PC-9 (cell line): ENCODE data around the gene LGR6. TPM values are rescaled to one million over a fixed set of nuclear protein-coding genes. Genes with fewer than 3 reads are reported as not detected.

Experiments used
- BruUV-seq: library from RNA; stranded (reverse); fragments of 400-500 nt; replicated peaks from 2 replicates; lab custom pipeline; 2021; lab: Mats Ljungman, UMichigan
- CTCF ChIA-PET: fragments of 300-600 bp; sonication (Branson Sonifier 250); formaldehyde crosslinking; loops from one replicate; lab custom pipeline; 2022; ENCODE audit warnings: antibody characterized with exemption; lab: Charles Lee
- POLR2A ChIA-PET: fragments of 300-600 bp; sonication (Branson Sonifier 250); formaldehyde crosslinking; loops from one replicate; lab custom pipeline; 2022; ENCODE audit warnings: antibody characterized with exemption; ENCODE audit not compliant: unreplicated experiment; lab: Charles Lee
- DNase-seq, 2 experiments: peaks; one replicate each; pipeline versions ENCODE4 v3.0.0 to v3.0.0-alpha.2; 2015 to 2022; ENCODE audit warnings: mixed read lengths in 1 of 2
- H2AFZ ChIP-seq: fragments of 200-600 bp; sonication (generic); 2 replicates; pipeline ENCODE4 v1.8.1; 2017; ENCODE audit warnings: antibody characterized with exemption
- H3F3A ChIP-seq: fragments of 200-600 bp; sonication (generic); 2 replicates; pipeline ENCODE4 v1.8.1; 2017; ENCODE audit warnings: antibody characterized with exemption, mild to moderate bottlenecking, low read depth; ENCODE audit not compliant: insufficient read depth
- H3K27ac ChIP-seq: fragments of 200-600 bp; sonication (generic); 2 replicates; pipeline ENCODE4 v1.6.1; 2016; ENCODE audit warnings: mixed run types
- H3K27me3 ChIP-seq: fragments of 200-600 bp; sonication (generic); 2 replicates; pipeline ENCODE4 v1.6.1; 2016; ENCODE audit warnings: low read depth, mixed run types; ENCODE audit not compliant: insufficient read depth
- H3K36me3 ChIP-seq: fragments of 200-600 bp; sonication (generic); 2 replicates; pipeline ENCODE4 v1.6.1; 2016; ENCODE audit warnings: low read depth, mixed run types
- H3K4me1 ChIP-seq: fragments of 200-600 bp; sonication (generic); replicated peaks from 2 replicates; pipeline ENCODE4 v1.6.1; 2016; ENCODE audit warnings: mixed run types; ENCODE audit not compliant: insufficient read depth
- H3K4me2 ChIP-seq: fragments of 200-600 bp; sonication (generic); 2 replicates; pipeline ENCODE4 v1.6.1; 2017; ENCODE audit warnings: mixed run types
- H3K4me3 ChIP-seq: fragments of 200-600 bp; sonication (generic); 2 replicates; pipeline ENCODE4 v1.6.1; 2016; ENCODE audit warnings: mixed run types
- H3K79me2 ChIP-seq: fragments of 200-600 bp; sonication (generic); 2 replicates; pipeline ENCODE4 v1.6.1; 2017; ENCODE audit warnings: low read depth, mixed run types
- H3K9me2 ChIP-seq: fragments of 200-600 bp; sonication (generic); 2 replicates; pipeline ENCODE4 v1.8.1; 2017; ENCODE audit warnings: mild to moderate bottlenecking; ENCODE audit not compliant: insufficient read depth
- H3K9me3 ChIP-seq: fragments of 200-600 bp; sonication (generic); 2 replicates; pipeline ENCODE4 v1.8.1; 2016; ENCODE audit warnings: low read depth; ENCODE audit not compliant: insufficient read depth
- H4K20me1 ChIP-seq: fragments of 200-600 bp; sonication (generic); 2 replicates; pipeline ENCODE4 v1.8.1; 2017; ENCODE audit not compliant: insufficient read depth
- CTCF ChIP-seq: fragments of 200-600 bp; sonication (generic); conservative IDR thresholded peaks from 2 replicates; pipeline ENCODE4 v1.6.1; 2017; ENCODE audit warnings: mixed run types, antibody characterized with exemption, mild to moderate bottlenecking, moderate library complexity
- EZH2 ChIP-seq: fragments of 200-600 bp; sonication (generic); IDR thresholded peaks from 2 replicates; pipeline ENCODE4 v1.8.0; 2017; ENCODE audit warnings: antibody characterized with exemption, low read depth
- intact Hi-C: fragments of 100-400 bp; cut with micrococcal nuclease; formaldehyde crosslinking; loops from one replicate; pipeline ENCODE4 v1.10.0; 2022; ENCODE audit not compliant: unreplicated experiment
- total RNA-seq: library from RNA; stranded (reverse); gene quantifications from 2 replicates; pipeline ENCODE4 v1.2.3, GENCODE V29; 2021

LGR6 gene
- total RNA-seq, 1 experiment from 2014 or later = 5.6 TPM

DNA sequence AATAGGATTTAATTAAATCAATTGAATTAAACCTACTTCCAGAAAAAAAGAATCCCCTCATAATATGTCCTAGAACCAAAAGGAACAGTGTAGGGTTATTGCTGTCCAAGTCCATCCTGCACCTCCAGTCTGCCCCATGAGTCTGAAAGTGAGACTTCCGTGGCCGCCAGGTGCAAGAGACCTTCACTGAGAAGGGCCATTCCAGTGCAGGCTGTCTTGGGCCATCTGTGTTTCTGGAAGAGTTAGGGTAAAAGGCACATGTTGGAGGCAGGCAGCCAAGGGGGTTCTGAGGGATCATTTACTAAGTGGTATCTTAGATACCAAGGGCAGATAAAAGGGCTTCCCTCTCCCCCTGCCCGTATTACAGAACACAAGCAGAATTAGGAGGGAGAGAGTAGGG, 117.1 kb downstream of the LGR6 start:
- Histone ChIP-seq H3K9me2 (no peaks in the 10 kb centered on the region), H3K4me1 (no peaks in the 10 kb centered on the region), H3K27me3 (no peaks in the 10 kb centered on the region; the same call in 1 of the 2 replicates), H3K36me3 (no peaks in the 10 kb centered on the region), H3K27ac (no peak overlapping the region), H2AFZ (no peak overlapping the region), H3K79me2 (no peaks in the 10 kb centered on the region), H3K9me3 (no peaks in the 10 kb centered on the region), H3F3A (no peaks in the 10 kb centered on the region), H4K20me1 (no peaks in the 10 kb centered on the region), H3K4me3 (no peak overlapping the region), H3K4me2 (no peak overlapping the region)
- BruUV-seq = no TSS peak
- TF ChIP-seq CTCF (no peak), EZH2 (no peak)
- ChIA-PET POLR2A (no interaction called here), CTCF (no interaction called here)
- intact Hi-C loops = no loop called here
- no peak for DNase-seq

- H2AFZ ChIP-seq = no peak overlapping the region
- no peaks in the 10 kb centered on the region for H3K79me2 ChIP-seq
- CTCF ChIA-PET = no interaction called here
- no peak overlapping the region for H3K4me2 ChIP-seq
- H3K9me3 ChIP-seq = no peaks in the 10 kb centered on the region
- no TSS peak for BruUV-seq
- H4K20me1 ChIP-seq = no peaks in the 10 kb centered on the region
- no peak overlapping the region for H3K4me3 ChIP-seq
- intact Hi-C loops = no loop called here
- no peak for DNase-seq
- no peaks in the 10 kb centered on the region for H3F3A ChIP-seq
- H3K9me2 ChIP-seq = no peaks in the 10 kb centered on the region
- H3K4me1 ChIP-seq = no peaks in the 10 kb centered on the region
- TF ChIP-seq EZH2 (no peak), CTCF (no peak)
- H3K36me3 ChIP-seq = no peaks in the 10 kb centered on the region
- no peaks in the 10 kb centered on the region; the same call in 1 of the 2 replicates for H3K27me3 ChIP-seq
- POLR2A ChIA-PET = no interaction called here
- no peak overlapping the region for H3K27ac ChIP-seq
Measured at GRCh38 chr1:202311875-202312635, 118.5 kb downstream of the LGR6 start.

DNA sequence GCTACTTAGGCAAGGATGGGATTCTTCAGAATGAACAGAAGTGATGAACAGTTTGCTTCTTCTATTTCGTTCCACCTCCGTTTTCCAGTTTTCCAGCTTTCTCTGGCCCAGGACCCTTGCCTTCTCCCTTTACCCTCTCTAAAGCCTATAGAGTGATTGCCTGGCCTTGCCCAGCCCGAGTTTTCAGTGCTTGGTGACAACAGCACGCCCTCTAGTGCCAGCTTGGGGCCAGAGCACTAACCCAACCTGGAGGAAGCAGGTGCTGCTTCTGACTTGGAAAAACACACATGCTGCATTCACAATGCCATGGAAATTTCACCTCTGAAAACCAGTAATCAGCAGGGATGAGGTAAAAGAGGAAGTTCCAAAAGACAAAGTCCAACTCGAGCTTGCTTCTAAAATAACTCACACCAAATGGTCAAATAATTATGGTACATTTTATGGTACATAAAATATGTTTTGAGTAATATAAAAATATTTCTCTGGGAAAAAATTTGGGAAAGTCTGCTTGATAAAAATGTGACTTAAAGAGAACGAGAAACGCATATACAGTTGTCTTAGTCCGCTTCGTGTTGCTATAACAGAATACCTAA, 122.1 kb downstream of the LGR6 start:
- POLR2A ChIA-PET = interaction anchor here (0.6 kb wide), 1 partner anchor 93 kb away, joined by 3 read pairs; no protein-coding TSS in a partner anchor

More for the DNA sequence above, 122.1 kb downstream of the LGR6 start:
- H3K9me3 ChIP-seq = no peaks in the 10 kb centered on the region
- intact Hi-C loops = loop anchor here (1.0 to 5.0 kb wide), 3 partner anchors 43 to 126 kb away; partner anchors contain the start of gene LGR6
- peak; percentile 45 to 72 for DNase-seq
- H3K79me2 ChIP-seq = no peaks in the 10 kb centered on the region
- H3K9me2 ChIP-seq = no peaks in the 10 kb centered on the region
- no peaks in the 10 kb centered on the region for H4K20me1 ChIP-seq
- CTCF ChIA-PET = interaction anchor here (0.6 to 2.7 kb wide), 4 partner anchors 121 to 133 kb away, joined by 4 to 15 read pairs (median 5); partner anchors contain the start of gene LGR6
- H3K4me2 ChIP-seq = no peak overlapping the region
- H3K36me3 ChIP-seq = no peaks in the 10 kb centered on the region
- H3K27ac ChIP-seq = no peak overlapping the region
- no peak for TF ChIP-seq EZH2
- TF ChIP-seq CTCF = peak; percentile 95
- no peaks in the 10 kb centered on the region for H3K27me3 ChIP-seq
- H3K4me1 ChIP-seq = no peaks in the 10 kb centered on the region
- H3K4me3 ChIP-seq = no peak overlapping the region
- no peak overlapping the region for H2AFZ ChIP-seq
- BruUV-seq = no TSS peak
- no peaks in the 10 kb centered on the region for H3F3A ChIP-seq
